T-cell (primary cell): ENCODE data around the gene TMC4. TPM values are rescaled to one million over a fixed set of nuclear protein-coding genes. Genes with fewer than 3 reads are reported as not detected.
A peak's percentile ranks its signal among the peaks of the same experiment; 100 is the strongest.

ENCODE experiments used
- ATAC-seq, 4 experiments: fragments of 200-7000 bp in 3 of 4; fragments of 150-1000 bp in 1 of 4; cut with Tn5 transposase; replicated peaks in 1 of 4; 1 replicate in 3 of 4; 2 replicates in 1 of 4; pipeline ENCODE4 v1.10.0; 2021; ENCODE audit warnings: moderate library complexity in 3 of 4, mild to moderate bottlenecking in 2 of 4, moderate number of reproducible peaks in 1 of 4
- CTCF ChIA-PET, 2 donors: fragments of 300-600 bp; sonication (Branson Sonifier 250); formaldehyde crosslinking; loops; one replicate each; lab custom pipeline; 2022; ENCODE audit warnings: antibody characterized with exemption in 2 of 2; lab: Charles Lee
- POLR2A ChIA-PET, 2 donors: fragments of 300-600 bp; sonication (Branson Sonifier 250); formaldehyde crosslinking; loops; one replicate each; lab custom pipeline; 2022; ENCODE audit warnings: antibody characterized with exemption in 2 of 2; lab: Charles Lee
- DNase-seq, 35 experiments: peaks; one replicate each; pipeline versions ENCODE4 v3.0.0 to v3.0.0-alpha.2; 2013 to 2023
- H3K27ac ChIP-seq: one replicate; pipeline ENCODE4 v1.5.1; 2013; ENCODE audit warnings: low read length
- H3K27me3 ChIP-seq, 2 experiments: replicated peaks in 1 of 2; 1 replicate in 1 of 2; 2 replicates in 1 of 2; pipeline versions ENCODE4 v1.6.1 to v1.7.0; 2013; ENCODE audit warnings: low read length in 1 of 2, mixed read lengths in 1 of 2; ENCODE audit not compliant: control insufficient read depth in 2 of 2, insufficient read depth in 2 of 2; ENCODE audit errors: extremely low read depth in 1 of 2
- H3K36me3 ChIP-seq, 2 donors: 1 replicate in 1 of 2; 2 replicates in 1 of 2; pipeline versions ENCODE4 v1.6.1 to v1.7.0; 2013; ENCODE audit warnings: low read length in 1 of 2; ENCODE audit not compliant: control insufficient read depth in 2 of 2, insufficient read depth in 1 of 2; ENCODE audit errors: extremely low read depth in 1 of 2
- H3K4me1 ChIP-seq, 2 experiments: 1 replicate in 1 of 2; 2 replicates in 1 of 2; pipeline versions ENCODE4 v1.6.1 to v1.7.0; 2013; ENCODE audit warnings: low read length in 2 of 2, mixed read lengths in 1 of 2; ENCODE audit not compliant: insufficient read depth in 2 of 2, control insufficient read depth in 1 of 2; ENCODE audit errors: extremely low read depth in 1 of 2
- H3K4me3 ChIP-seq, 2 donors: 1 replicate in 1 of 2; 2 replicates in 1 of 2; pipeline versions ENCODE4 v1.5.1 to v1.7.0; 2013; ENCODE audit warnings: mild to moderate bottlenecking in 2 of 2, low read length in 1 of 2, moderate library complexity in 1 of 2; ENCODE audit not compliant: control insufficient read depth in 1 of 2; ENCODE audit errors: extremely low read depth in 1 of 2
- H3K9me3 ChIP-seq: 2 replicates; pipeline ENCODE4 v1.7.0; 2013
- H3K27ac Mint-ChIP-seq, 2 donors: one replicate each; pipeline ENCODE4 v1.8.0; 2020 to 2021; ENCODE audit warnings: mild to moderate bottlenecking in 2 of 2, mixed read lengths in 2 of 2
- H3K27me3 Mint-ChIP-seq, 2 donors: one replicate each; pipeline ENCODE4 v1.8.0; 2021 to 2022; ENCODE audit warnings: mixed read lengths in 2 of 2
- H3K36me3 Mint-ChIP-seq: one replicate; pipeline ENCODE4 v1.8.0; 2021; ENCODE audit warnings: mixed read lengths
- H3K4me1 Mint-ChIP-seq, 3 donors: one replicate each; pipeline ENCODE4 v1.8.0; 2020 to 2022; ENCODE audit warnings: mixed read lengths in 3 of 3, mild to moderate bottlenecking in 1 of 3
- H3K4me3 Mint-ChIP-seq, 3 donors: one replicate each; pipeline ENCODE4 v1.8.0; 2020 to 2022; ENCODE audit warnings: mild to moderate bottlenecking in 3 of 3, mixed read lengths in 3 of 3, moderate library complexity in 3 of 3
- H3K9me3 Mint-ChIP-seq, 3 donors: one replicate each; pipeline ENCODE4 v1.8.0; 2020 to 2022; ENCODE audit warnings: mixed read lengths in 3 of 3
- WGBS: methylation state at CpG from one replicate; pipeline ENCODE4 v1.1.5; 2013; ENCODE audit warnings: missing lambda C conversion rate; ENCODE audit not compliant: insufficient coverage; 5-methylcytosine and 5-hydroxymethylcytosine counted together
- total RNA-seq, 35 experiments: library from RNA in 6 of 35; stranded (reverse) in 6 of 35; fragments of 120-200 nt in 1 of 35; gene quantifications; one replicate each; pipeline versions ENCODE4 v1.2.1 to v1.2.4 and lab custom pipeline; 2013 to 2026

TMC4 gene
- total RNA-seq, 5 donors from 2014 or later (not counting 1 experiment from before 2014, with no cell fraction given) = 0.78 to 2.6 (median 1.4) TPM

DNA sequence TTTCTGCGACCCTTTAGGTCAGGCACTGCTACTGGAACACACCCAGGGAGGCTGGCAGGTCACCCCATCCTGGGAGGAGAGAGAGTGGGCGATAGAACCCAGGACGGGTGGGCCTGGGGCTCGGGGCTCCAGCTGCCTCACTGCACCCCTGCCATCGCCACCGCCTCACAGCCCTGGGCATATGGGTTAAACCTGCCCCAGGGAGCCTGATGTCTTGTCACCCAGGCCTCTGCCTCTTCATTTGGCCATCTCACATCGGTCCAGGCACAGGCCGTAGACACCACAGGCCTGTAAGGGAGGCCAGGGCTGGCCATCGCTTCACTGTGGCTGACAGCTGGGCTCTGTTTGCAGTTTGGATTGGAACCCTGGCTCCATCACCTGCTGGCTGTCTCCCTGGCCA, 47.2 kb downstream of the TMC4 start:
- Mint-ChIP-seq H3K9me3 (no peaks in the 10 kb centered on the region), H3K27ac (no peak overlapping the region), H3K4me1 (no peaks in the 10 kb centered on the region)

DNA sequence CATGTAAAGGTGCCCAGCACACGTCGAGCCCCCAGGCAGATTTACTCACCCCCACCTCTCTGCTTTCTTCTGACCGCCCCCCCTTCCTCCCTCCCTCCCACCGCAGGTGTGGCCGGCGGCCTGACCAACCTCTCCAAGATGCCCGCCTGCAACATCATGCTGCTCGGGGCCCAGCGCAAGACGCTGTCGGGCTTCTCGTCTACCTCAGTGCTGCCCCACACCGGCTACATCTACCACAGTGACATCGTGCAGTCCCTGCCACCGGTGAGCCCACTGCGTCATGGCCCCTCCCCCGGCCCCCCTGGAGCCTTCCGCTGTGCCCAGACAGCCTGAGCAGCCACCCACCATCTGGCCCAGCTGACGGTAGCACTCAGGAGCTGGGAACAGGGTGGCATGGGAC, 48.6 kb downstream of the TMC4 start:
- CTCF ChIA-PET = no interaction called here
- peaks cover 52% of the 10 kb centered on the region for H3K36me3 Mint-ChIP-seq

More for the DNA sequence above, 47.2 kb downstream of the TMC4 start:
- Histone ChIP-seq H3K4me3 (no peak overlapping the region), H3K4me1 (no peaks in the 10 kb centered on the region), H3K9me3 (no peaks in the 10 kb centered on the region), H3K27me3 (no peaks in the 10 kb centered on the region), H3K27ac (no peak overlapping the region), H3K36me3 (peaks cover 36 to 88% of the 10 kb centered on the region in 2 donors)
- DNase-seq (no peak), ATAC-seq (no peak)
- POLR2A ChIA-PET = no interaction called here
- 92% methylated on average over 6 of the region's 9 CpGs for WGBS
- H3K27me3 Mint-ChIP-seq = no peaks in the 10 kb centered on the region
- no peak overlapping the region for H3K4me3 Mint-ChIP-seq
- CTCF ChIA-PET = no interaction called here
- H3K36me3 Mint-ChIP-seq = peaks cover 46% of the 10 kb centered on the region

DNA sequence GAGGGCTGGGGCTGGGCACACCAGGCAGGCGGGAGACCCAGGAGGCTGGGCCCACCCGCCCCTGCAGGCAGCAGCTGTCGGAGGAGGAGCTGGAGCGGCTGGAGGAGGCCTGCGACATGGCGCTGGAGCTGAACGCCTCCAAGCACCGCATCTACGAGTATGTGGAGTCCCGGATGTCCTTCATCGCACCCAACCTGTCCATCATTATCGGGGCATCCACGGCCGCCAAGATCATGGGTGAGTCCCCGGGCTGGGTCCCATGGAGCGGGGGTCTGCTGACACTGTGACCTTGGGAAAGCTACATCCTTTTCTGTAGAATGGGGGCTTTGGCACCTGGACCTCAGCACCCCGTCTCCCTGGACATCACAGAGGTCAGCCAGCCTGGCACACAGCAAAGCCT, 49.3 kb downstream of the TMC4 start:
- H3K27ac Mint-ChIP-seq = no peak overlapping the region
- H3K27ac ChIP-seq = no peak overlapping the region
- no peaks in the 10 kb centered on the region for H3K4me1 ChIP-seq
- no peaks in the 10 kb centered on the region for H3K9me3 Mint-ChIP-seq
- H3K36me3 ChIP-seq = peaks cover 27 to 93% of the 10 kb centered on the region in 2 donors
- DNase-seq (no peak), ATAC-seq (no peak)
- POLR2A ChIA-PET = no interaction called here
- CTCF ChIA-PET = no interaction called here
- H3K4me3 Mint-ChIP-seq = no peak overlapping the region
- no peaks in the 10 kb centered on the region for H3K9me3 ChIP-seq
- H3K4me1 Mint-ChIP-seq = no peaks in the 10 kb centered on the region
- H3K36me3 Mint-ChIP-seq = peaks cover 51% of the 10 kb centered on the region
- no peaks in the 10 kb centered on the region for H3K27me3 Mint-ChIP-seq
- H3K27me3 ChIP-seq = no peaks in the 10 kb centered on the region
- 94% methylated on average over 15 of the region's 17 CpGs for WGBS
- H3K4me3 ChIP-seq = no peak overlapping the region

More for the DNA sequence above, 48.6 kb downstream of the TMC4 start:
- Mint-ChIP-seq H3K4me1 (no peaks in the 10 kb centered on the region), H3K9me3 (no peaks in the 10 kb centered on the region), H3K27me3 (no peaks in the 10 kb centered on the region), H3K4me3 (no peak overlapping the region), H3K27ac (no peak overlapping the region)
- 98% methylated on average over 19 of the region's 19 CpGs for WGBS
- no peak for ATAC-seq
- Histone ChIP-seq H3K36me3 (peaks cover 34 to 93% of the 10 kb centered on the region in 2 donors), H3K27me3 (no peaks in the 10 kb centered on the region), H3K9me3 (no peaks in the 10 kb centered on the region), H3K4me3 (no peak overlapping the region), H3K27ac (no peak overlapping the region), H3K4me1 (no peaks in the 10 kb centered on the region)
- POLR2A ChIA-PET = interaction anchor here in 1 of 2 donors (1.1 kb wide), 1 partner anchor 13 kb away, joined by 9 read pairs; the partner anchor contains the start of gene CNOT3
- DNase-seq = no peak

DNA sequence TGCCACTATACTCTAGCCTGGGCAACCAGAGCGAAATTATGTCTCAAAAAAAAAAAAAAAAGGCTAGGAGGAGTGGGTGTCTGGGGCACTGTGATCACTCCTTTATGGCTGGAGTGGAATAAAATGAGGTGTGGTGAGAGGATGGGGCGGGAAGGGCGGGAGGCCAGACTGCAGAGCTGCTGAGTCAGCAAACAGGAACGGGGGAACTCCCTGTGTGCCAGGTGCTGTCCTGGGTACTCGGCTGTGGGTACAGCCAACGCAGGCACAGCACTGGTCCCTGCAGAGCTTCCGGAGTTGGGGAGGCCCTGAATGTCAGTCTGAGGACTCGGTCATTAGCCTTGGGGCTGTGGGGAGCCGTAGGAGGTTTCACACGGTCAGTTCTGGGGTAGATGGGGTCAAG, 51.7 kb downstream of the TMC4 start:
- Histone ChIP-seq H3K27me3 (no peaks in the 10 kb centered on the region), H3K4me3 (no peak overlapping the region), H3K27ac (no peak overlapping the region), H3K9me3 (no peaks in the 10 kb centered on the region), H3K4me1 (peaks cover 3 to 9% of the 10 kb centered on the region in 2 experiments), H3K36me3 (peaks cover 13 to 78% of the 10 kb centered on the region in 2 donors)
- ATAC-seq = no peak
- Mint-ChIP-seq H3K27ac (no peak overlapping the region), H3K36me3 (peaks cover 41% of the 10 kb centered on the region), H3K4me1 (peaks cover 8 to 17% (median 17%) of the 10 kb centered on the region in 3 donors), H3K4me3 (no peak overlapping the region), H3K27me3 (no peaks in the 10 kb centered on the region), H3K9me3 (no peaks in the 10 kb centered on the region)
- DNase-seq = no peak
- ChIA-PET POLR2A (no interaction called here), CTCF (interaction anchor here in 1 of 2 donors (0.7 kb wide), 1 partner anchor 1517 kb away, joined by 3 read pairs; no protein-coding TSS in a partner anchor)
- 90% methylated on average over 7 of the region's 10 CpGs for whole genome bisulfite sequencing

DNA sequence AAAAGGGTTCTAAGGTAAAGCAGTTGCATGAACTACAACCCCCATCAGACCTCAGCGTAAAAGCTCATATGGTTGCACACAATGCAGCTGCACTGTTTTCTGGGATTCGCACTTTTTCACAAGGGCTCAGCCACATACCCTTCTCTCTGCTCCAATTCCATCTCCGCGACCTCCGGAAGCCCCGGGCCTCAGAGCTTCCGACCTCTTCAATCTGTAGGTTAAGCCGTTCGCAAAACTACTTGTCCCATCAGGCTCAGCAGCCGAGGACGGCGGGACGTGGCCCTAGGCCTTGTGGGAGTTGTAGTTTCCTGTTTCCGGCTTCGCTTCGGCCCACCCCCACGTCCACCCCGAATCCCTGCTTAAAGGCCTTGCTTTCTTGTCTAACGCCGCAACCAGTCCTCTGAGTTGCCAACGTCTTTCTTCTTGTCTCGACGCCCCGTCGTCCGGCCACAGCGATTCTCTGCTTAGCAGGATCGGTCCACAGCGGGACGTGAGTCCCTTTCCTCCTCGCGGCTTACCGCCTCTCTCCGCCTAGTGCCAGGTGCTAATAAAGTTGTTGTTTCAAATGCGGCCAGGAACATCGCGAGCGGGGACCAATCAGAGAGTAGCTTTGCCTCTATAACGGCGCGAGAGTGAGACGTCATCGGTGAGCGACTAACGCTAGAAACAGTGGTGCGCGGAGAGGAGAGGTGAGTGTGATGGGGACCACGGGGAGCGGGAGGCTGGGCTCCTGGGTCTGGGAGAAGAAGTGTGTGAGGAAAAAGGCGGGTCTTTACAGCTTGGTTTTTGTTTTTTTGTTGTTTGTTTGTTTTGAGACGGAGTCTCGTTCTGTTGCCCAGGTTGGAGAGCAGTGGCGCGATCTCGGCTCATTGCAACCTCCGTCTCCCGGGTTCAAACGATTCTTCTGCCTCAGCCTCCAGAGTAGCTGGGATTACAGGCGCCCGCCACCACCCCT, 57.6 kb downstream of the TMC4 start, which contains the start of the genes PRPF31 and TFPT:
TSS of gene PRPF31 (plus strand) at position 646 of the 955 bp plus-strand sequence. CDS start 2,525 bp downstream, outside the sequence.
TSS of gene TFPT (minus strand) at position 549 of the 955 bp plus-strand sequence. CDS start at position 161, 388 bp downstream.
- Mint-ChIP-seq H3K27ac (peak within 1 kb of the TSS; percentile 86 to 98), H3K36me3 (peaks cover 16% of the 10 kb centered on the region), H3K27me3 (no peaks in the 10 kb centered on the region), H3K4me1 (peaks cover 32 to 44% (median 40%) of the 10 kb centered on the region in 3 donors), H3K9me3 (no peaks in the 10 kb centered on the region), H3K4me3 (peak within 1 kb of the TSS; percentile 84 to 91 (median 89))
- under 1% methylated on average over 45 of the region's 60 CpGs for WGBS
- ChIA-PET CTCF (interaction anchor here in 1 of 2 donors (1.8 to 2.9 kb wide), 2 partner anchors 13 to 21 kb away, joined by 8 to 14 read pairs; partner anchors contain the start of genes CNOT3 and NDUFA3), POLR2A (interaction anchor here (0.5 to 1.4 kb wide), 5 partner anchors 21 to 85 kb away, joined by 3 to 6 read pairs (median 3); partner anchors contain the start of genes CNOT3 (in 1 of the 2), MBOAT7 (in 1 of the 2) and TSEN34 (in 1 of the 2))
- Histone ChIP-seq H3K27ac (peak within 1 kb of the TSS; percentile 78), H3K9me3 (no peaks in the 10 kb centered on the region), H3K4me3 (peak within 1 kb of the TSS; percentile 82 to 98), H3K4me1 (peaks cover 3 to 35% of the 10 kb centered on the region in 2 experiments), H3K36me3 (peaks cover 3 to 29% of the 10 kb centered on the region in 2 donors), H3K27me3 (no peaks in the 10 kb centered on the region)
- DNase-seq (peak; percentile 92 to 99 (median 95)), ATAC-seq (peak; percentile 89 to 91 (median 90))
